ENCODE data around the gene BEAN1. TPM values are rescaled to one million over a fixed set of nuclear protein-coding genes. Genes with fewer than 3 reads are reported as not detected.

Gene BEAN1
- total and polyA plus RNA-seq, 2 experiments from 2014 or later: 0.07 to 0.10 TPM

GRCh38 chr16:66409156-66409555 lies 17.9 kb upstream of the BEAN1 start:
- Mint-ChIP-seq H3K4me1 (peaks cover 10% of the 10 kb centered on the region; the same call in 2 of the 3 replicates), H3K27me3 (ENCODE audit: insufficient read depth, low read depth, poor library complexity) (peaks cover 17% of the 10 kb centered on the region), H3K27ac (no peak overlapping the region), H3K36me3 (ENCODE audit: low read depth) (no peaks in the 10 kb centered on the region), H3K9me3 (peaks cover 18% of the 10 kb centered on the region), H3K4me3 (no peak overlapping the region)
- no peaks in the 10 kb centered on the region for H3K79me2 ChIP-seq (replicated peaks; ENCODE audit: insufficient read depth)
- no peaks in the 10 kb centered on the region for H3K36me3 ChIP-seq (ENCODE audit: insufficient read depth)
- H3K27me3 ChIP-seq (ENCODE audit: insufficient read depth): peaks cover 10% of the 10 kb centered on the region; the same call in 1 of the 2 replicates
- no peak for DNase-seq (ENCODE audit: low spot score)
- H3K4me2 ChIP-seq: no peak overlapping the region
- no peak overlapping the region for H3K27ac ChIP-seq (ENCODE audit: low read depth)
- H3F3A ChIP-seq (replicated peaks; ENCODE audit: low read depth): no peaks in the 10 kb centered on the region
- TF ChIP-seq EZH2phosphoT487 (IDR thresholded peaks at IDR 0.05; ENCODE audit: unreplicated experiment) (no peak), ZNF462 (CRISPR knock-in tag; IDR thresholded peaks at IDR 0.05) (no peak), REST (IDR thresholded peaks at IDR 0.05; ENCODE audit: unreplicated experiment) (no peak), ZNF331 (CRISPR knock-in tag; IDR thresholded peaks at IDR 0.05; ENCODE audit: low read depth) (no peak), STAT1 (IDR thresholded peaks at IDR 0.05; ENCODE audit: unreplicated experiment) (no peak), EZH2 (IDR thresholded peaks at IDR 0.05; ENCODE audit: low read depth, unreplicated experiment) (no peak), CREB1 (CRISPR knock-in tag; IDR thresholded peaks at IDR 0.05; ENCODE audit: low read depth) (no peak), ETS1 (IDR thresholded peaks at IDR 0.05) (no peak), POLR2AphosphoS5 (IDR thresholded peaks at IDR 0.05; ENCODE audit: low read depth) (no peak), CTCF (conservative IDR thresholded peaks at IDR 0.05; ENCODE audit: low read depth in 2 of 2) (no peak), NANOG (IDR thresholded peaks at IDR 0.05; ENCODE audit: borderline replicate concordance) (no peak), ZNF114 (CRISPR knock-in tag; IDR thresholded peaks at IDR 0.05) (no peak), JUNB (IDR thresholded peaks at IDR 0.05; ENCODE audit: unreplicated experiment) (no peak)
- ATAC-seq: no peak
- 0 out of 2 replicates have a peak, but pooled peaks cover 4% of the 10 kb centered on the region for H3K4me1 ChIP-seq (ENCODE audit: insufficient read depth)
- H4K20me1 ChIP-seq (replicated peaks; ENCODE audit: insufficient read depth): no peaks in the 10 kb centered on the region
- no peak overlapping the region for H3K4me3 ChIP-seq
- no peaks in the 10 kb centered on the region for H3K9me2 ChIP-seq (ENCODE audit: insufficient read depth)
- no peak overlapping the region for H2AFZ ChIP-seq

All from GM23338 (cell line).